GM12891 (cell line): ENCODE measurements around the gene CNDP2.

Experiments
- POLR2A ChIP-seq: IDR thresholded peaks from 2 replicates; pipeline ENCODE4 v1.6.1; 2011; ENCODE audit warnings: low read depth, low read length, control low read depth
- POLR2AphosphoS5 ChIP-seq: IDR thresholded peaks from 2 replicates; pipeline ENCODE4 v1.6.1; 2011; ENCODE audit warnings: low read depth, low read length, control low read depth
- TAF1 ChIP-seq: IDR thresholded peaks from 2 replicates; pipeline ENCODE4 v1.6.1; 2011; ENCODE audit warnings: low read depth, low read length, control low read depth

GRCh38 chr18:74570266-74570665, 74.1 kb downstream of the CNDP2 start:
- TF ChIP-seq TAF1 (no peak), POLR2A (no peak), POLR2AphosphoS5 (no peak)
